ENCODE data around the gene TMEM240.
"Not testable (repeated sequence)": the region's sequence is repeated elsewhere in the genome, so short reads cannot be mapped to it uniquely, and the experiment has no call there.

The TMEM240 gene

GRCh38 chr1:1490633-1491230 lies 49.7 kb downstream of the TMEM240 start:
- no peak for DNase-seq

- no peak for DNase-seq
Measured at GRCh38 chr1:1489861-1490260, 50.6 kb downstream of the TMEM240 start.

DNA sequence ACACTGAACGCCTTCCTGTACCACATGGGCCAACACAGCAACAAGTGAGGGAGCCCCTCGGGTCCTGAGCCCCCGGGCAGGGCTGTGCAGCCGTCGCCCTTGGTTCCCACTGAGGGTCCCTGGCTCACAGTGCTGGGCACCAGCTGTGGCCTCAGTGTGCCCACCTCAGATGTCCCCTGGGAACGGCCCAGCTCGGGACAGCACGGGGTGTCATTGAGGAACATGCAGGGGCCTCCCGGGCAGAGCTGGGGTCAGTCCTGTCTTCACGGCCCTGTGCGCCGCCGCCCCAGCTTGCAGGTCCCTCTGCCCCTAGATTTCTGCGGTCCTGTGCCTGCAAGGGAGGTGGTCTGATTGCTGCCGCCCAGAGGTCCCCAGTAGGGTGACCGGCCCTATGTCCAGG lies 51.2 kb downstream of the TMEM240 start:
- DNase-seq: no peak

DNA sequence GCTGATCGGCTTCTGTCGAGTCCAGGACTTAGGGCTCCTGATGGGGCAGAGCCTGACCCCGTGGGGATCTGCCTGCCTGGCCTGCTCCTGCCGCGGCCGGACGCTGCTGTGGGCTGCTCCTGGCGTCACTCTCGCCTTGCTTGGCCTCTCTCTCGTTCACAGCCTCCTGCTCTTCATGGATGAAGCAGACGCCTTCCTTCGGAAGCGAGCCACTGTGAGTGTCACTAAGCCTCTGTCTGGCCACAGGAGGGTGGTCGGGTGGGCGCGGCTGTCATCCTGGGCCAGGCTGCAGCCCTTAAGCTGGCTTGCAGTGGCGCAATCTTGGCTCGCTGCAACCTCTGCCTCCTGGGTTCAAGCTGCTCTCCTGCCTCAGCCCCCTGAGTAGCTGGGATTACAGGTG lies 52.7 kb downstream of the TMEM240 start:
- no peak for DNase-seq

- not testable (repeated sequence) for DNase-seq
Measured at GRCh38 chr1:1485755-1486317, 54.6 kb downstream of the TMEM240 start.

- DNase-seq: not testable (repeated sequence)
Measured at GRCh38 chr1:1484976-1485750, 55.3 kb downstream of the TMEM240 start.

Data from eye (tissue), 1 donor.